ENCODE measurements around the gene MYLK.

- TF ChIP-seq, protein P1, sequence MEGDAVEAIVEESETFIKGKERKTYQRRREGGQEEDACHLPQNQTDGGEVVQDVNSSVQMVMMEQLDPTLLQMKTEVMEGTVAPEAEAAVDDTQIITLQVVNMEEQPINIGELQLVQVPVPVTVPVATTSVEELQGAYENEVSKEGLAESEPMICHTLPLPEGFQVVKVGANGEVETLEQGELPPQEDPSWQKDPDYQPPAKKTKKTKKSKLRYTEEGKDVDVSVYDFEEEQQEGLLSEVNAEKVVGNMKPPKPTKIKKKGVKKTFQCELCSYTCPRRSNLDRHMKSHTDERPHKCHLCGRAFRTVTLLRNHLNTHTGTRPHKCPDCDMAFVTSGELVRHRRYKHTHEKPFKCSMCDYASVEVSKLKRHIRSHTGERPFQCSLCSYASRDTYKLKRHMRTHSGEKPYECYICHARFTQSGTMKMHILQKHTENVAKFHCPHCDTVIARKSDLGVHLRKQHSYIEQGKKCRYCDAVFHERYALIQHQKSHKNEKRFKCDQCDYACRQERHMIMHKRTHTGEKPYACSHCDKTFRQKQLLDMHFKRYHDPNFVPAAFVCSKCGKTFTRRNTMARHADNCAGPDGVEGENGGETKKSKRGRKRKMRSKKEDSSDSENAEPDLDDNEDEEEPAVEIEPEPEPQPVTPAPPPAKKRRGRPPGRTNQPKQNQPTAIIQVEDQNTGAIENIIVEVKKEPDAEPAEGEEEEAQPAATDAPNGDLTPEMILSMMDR (optimal IDR thresholded peaks at IDR 0.05 in 1 of 3, IDR thresholded peaks at IDR 0.05 in 1 of 3, conservative IDR thresholded peaks at IDR 0.05 in 1 of 3; ENCODE audit: extremely low read depth in 1 of 3, insufficient read depth in 2 of 3, low read length in 3 of 3): no peak
- TF ChIP-seq EZH2 (IDR thresholded peaks at IDR 0.05; ENCODE audit: low read length): no peak
These were observed 321.6 kb downstream of the MYLK start for GRCh38 chr3:123562547-123562946.

All from keratinocyte (primary cell).